ENCODE results near the gene RAI1. TPM values are rescaled to one million over a fixed set of nuclear protein-coding genes. Genes with fewer than 3 reads are reported as not detected.

The RAI1 gene
- total and polyA plus RNA-seq, 2 of the 13 experiments (the other 11 are each of a cell fraction or from before 2014, with no cell fraction given), result 3.4 to 5.2 TPM

DNA sequence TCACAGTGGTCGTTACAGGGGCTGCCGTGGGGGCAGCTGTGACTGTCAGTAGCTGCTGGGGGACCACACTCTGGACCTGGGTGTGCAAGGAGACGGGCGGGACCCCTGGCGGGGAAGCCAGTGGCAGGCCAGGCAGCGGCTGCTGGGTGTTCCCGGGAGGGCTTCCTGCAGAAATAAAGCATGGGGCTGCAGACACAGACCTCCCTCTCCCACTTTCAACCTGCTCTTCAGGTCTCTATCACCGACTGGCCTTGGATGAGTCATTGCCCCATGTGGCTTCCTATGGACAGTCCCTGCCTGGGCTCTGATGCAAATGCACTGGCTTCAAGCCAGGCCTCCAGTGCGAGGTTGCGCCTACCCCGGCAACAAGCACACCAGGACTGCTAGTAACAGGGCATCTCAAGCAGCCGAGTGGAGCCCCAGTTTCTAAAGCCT lies 138.3 kb downstream of the RAI1 start (continued):
- TF ChIP-seq, protein P1, sequence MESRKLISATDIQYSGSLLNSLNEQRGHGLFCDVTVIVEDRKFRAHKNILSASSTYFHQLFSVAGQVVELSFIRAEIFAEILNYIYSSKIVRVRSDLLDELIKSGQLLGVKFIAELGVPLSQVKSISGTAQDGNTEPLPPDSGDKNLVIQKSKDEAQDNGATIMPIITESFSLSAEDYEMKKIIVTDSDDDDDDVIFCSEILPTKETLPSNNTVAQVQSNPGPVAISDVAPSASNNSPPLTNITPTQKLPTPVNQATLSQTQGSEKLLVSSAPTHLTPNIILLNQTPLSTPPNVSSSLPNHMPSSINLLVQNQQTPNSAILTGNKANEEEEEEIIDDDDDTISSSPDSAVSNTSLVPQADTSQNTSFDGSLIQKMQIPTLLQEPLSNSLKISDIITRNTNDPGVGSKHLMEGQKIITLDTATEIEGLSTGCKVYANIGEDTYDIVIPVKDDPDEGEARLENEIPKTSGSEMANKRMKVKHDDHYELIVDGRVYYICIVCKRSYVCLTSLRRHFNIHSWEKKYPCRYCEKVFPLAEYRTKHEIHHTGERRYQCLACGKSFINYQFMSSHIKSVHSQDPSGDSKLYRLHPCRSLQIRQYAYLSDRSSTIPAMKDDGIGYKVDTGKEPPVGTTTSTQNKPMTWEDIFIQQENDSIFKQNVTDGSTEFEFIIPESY (CRISPR knock-in tag; IDR thresholded peaks at IDR 0.05), result 0 out of 2 replicates have a peak, but pooled peaks have one; percentile 33
- TF ChIP-seq, protein P2, sequence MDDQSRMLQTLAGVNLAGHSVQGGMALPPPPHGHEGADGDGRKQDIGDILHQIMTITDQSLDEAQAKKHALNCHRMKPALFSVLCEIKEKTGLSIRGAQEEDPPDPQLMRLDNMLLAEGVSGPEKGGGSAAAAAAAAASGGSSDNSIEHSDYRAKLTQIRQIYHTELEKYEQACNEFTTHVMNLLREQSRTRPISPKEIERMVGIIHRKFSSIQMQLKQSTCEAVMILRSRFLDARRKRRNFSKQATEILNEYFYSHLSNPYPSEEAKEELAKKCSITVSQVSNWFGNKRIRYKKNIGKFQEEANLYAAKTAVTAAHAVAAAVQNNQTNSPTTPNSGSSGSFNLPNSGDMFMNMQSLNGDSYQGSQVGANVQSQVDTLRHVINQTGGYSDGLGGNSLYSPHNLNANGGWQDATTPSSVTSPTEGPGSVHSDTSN (CRISPR knock-in tag; IDR thresholded peaks at IDR 0.05; ENCODE audit: borderline replicate concordance), result no peak
- TF ChIP-seq POLR2AphosphoS2 (IDR thresholded peaks at IDR 0.05; ENCODE audit: low read depth, low read length), result no peak
- TF ChIP-seq, protein P3, sequence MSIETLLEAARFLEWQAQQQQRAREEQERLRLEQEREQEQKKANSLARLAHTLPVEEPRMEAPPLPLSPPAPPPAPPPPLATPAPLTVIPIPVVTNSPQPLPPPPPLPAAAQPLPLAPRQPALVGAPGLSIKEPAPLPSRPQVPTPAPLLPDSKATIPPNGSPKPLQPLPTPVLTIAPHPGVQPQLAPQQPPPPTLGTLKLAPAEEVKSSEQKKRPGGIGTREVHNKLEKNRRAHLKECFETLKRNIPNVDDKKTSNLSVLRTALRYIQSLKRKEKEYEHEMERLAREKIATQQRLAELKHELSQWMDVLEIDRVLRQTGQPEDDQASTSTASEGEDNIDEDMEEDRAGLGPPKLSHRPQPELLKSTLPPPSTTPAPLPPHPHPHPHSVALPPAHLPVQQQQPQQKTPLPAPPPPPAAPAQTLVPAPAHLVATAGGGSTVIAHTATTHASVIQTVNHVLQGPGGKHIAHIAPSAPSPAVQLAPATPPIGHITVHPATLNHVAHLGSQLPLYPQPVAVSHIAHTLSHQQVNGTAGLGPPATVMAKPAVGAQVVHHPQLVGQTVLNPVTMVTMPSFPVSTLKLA (IDR thresholded peaks at IDR 0.05), result peak; percentile 26; the same call in 1 of the 2 replicates
- TF ChIP-seq ZNF326 (CRISPR knock-in tag; IDR thresholded peaks at IDR 0.05; ENCODE audit: borderline replicate concordance), result no peak
- TF ChIP-seq ZNF761 (CRISPR knock-in tag; conservative IDR thresholded peaks at IDR 0.05), result no peak
- TF ChIP-seq MAFF (IDR thresholded peaks at IDR 0.05; ENCODE audit: low read depth, low read length), result no peak
- no peak for TF ChIP-seq ZNF451 (CRISPR knock-in tag; IDR thresholded peaks at IDR 0.05)
- peak; percentile 74; the same call in 1 of the 2 replicates for TF ChIP-seq CEBPB (IDR thresholded peaks at IDR 0.05; ENCODE audit: borderline replicate concordance, low read depth, low read length)
- no peak for TF ChIP-seq SKI (IDR thresholded peaks at IDR 0.05; ENCODE audit: partially characterized antibody)
- TF ChIP-seq, protein P4, sequence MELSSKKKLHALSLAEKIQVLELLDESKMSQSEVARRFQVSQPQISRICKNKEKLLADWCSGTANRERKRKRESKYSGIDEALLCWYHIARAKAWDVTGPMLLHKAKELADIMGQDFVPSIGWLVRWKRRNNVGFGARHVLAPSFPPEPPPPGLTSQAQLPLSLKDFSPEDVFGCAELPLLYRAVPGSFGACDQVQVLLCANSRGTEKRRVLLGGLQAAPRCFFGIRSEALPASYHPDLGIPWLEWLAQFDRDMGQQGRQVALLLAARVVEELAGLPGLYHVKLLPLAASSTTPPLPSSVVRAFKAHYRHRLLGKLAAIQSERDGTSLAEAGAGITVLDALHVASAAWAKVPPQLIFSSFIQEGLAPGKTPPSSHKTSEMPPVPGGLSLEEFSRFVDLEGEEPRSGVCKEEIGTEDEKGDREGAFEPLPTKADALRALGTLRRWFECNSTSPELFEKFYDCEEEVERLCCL (CRISPR knock-in tag; IDR thresholded peaks at IDR 0.05; ENCODE audit: borderline replicate concordance), result no peak
- peak; percentile 69 for TF ChIP-seq FOSL1 (CRISPR knock-in tag; IDR thresholded peaks at IDR 0.05; ENCODE audit: borderline replicate concordance)
- TF ChIP-seq ZNF850 (CRISPR knock-in tag; conservative IDR thresholded peaks at IDR 0.05), result no peak
- TF ChIP-seq, protein P5, sequence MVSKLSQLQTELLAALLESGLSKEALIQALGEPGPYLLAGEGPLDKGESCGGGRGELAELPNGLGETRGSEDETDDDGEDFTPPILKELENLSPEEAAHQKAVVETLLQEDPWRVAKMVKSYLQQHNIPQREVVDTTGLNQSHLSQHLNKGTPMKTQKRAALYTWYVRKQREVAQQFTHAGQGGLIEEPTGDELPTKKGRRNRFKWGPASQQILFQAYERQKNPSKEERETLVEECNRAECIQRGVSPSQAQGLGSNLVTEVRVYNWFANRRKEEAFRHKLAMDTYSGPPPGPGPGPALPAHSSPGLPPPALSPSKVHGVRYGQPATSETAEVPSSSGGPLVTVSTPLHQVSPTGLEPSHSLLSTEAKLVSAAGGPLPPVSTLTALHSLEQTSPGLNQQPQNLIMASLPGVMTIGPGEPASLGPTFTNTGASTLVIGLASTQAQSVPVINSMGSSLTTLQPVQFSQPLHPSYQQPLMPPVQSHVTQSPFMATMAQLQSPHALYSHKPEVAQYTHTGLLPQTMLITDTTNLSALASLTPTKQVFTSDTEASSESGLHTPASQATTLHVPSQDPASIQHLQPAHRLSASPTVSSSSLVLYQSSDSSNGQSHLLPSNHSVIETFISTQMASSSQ (IDR thresholded peaks at IDR 0.05; ENCODE audit: low read depth), result no peak
- TF ChIP-seq, protein P5 (CRISPR knock-in tag; IDR thresholded peaks at IDR 0.05; ENCODE audit: borderline replicate concordance), result no peak
- TF ChIP-seq, protein P6, sequence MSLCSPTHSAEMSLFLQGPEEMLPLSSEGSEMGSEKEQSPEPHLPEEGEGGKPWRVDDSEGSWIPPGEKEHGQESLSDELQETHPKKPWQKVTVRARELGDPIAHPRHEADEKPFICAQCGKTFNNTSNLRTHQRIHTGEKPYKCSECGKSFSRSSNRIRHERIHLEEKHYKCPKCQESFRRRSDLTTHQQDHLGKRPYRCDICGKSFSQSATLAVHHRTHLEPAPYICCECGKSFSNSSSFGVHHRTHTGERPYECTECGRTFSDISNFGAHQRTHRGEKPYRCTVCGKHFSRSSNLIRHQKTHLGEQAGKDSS (CRISPR knock-in tag; IDR thresholded peaks at IDR 0.05; ENCODE audit: borderline replicate concordance, low read depth), result no peak
- no peak for TF ChIP-seq KDM4B (CRISPR knock-in tag; IDR thresholded peaks at IDR 0.05)
- no peak for TF ChIP-seq ZNF253 (CRISPR knock-in tag; IDR thresholded peaks at IDR 0.05; ENCODE audit: borderline replicate concordance)
- no peak for TF ChIP-seq ZNF468 (CRISPR knock-in tag; IDR thresholded peaks at IDR 0.05)

Measured in HepG2 (cell line).